ENCODE data around the gene FGGY.

The FGGY gene

GRCh38 chr1:59739111-59739510, 442.2 kb downstream of the FGGY start:
- ATAC-seq (ENCODE audit: insufficient read depth, low read depth): no peak
- Histone ChIP-seq H3K4me2 (ENCODE audit: insufficient read depth, low read length) (no peak overlapping the region), H3K27ac (ENCODE audit: low read length) (no peak overlapping the region)

GRCh38 chr1:59742526-59742925, 445.6 kb downstream of the FGGY start:
- TF ChIP-seq, protein P1, sequence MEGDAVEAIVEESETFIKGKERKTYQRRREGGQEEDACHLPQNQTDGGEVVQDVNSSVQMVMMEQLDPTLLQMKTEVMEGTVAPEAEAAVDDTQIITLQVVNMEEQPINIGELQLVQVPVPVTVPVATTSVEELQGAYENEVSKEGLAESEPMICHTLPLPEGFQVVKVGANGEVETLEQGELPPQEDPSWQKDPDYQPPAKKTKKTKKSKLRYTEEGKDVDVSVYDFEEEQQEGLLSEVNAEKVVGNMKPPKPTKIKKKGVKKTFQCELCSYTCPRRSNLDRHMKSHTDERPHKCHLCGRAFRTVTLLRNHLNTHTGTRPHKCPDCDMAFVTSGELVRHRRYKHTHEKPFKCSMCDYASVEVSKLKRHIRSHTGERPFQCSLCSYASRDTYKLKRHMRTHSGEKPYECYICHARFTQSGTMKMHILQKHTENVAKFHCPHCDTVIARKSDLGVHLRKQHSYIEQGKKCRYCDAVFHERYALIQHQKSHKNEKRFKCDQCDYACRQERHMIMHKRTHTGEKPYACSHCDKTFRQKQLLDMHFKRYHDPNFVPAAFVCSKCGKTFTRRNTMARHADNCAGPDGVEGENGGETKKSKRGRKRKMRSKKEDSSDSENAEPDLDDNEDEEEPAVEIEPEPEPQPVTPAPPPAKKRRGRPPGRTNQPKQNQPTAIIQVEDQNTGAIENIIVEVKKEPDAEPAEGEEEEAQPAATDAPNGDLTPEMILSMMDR (IDR thresholded peaks at IDR 0.05; ENCODE audit: borderline replicate concordance, extremely low read depth, low read length, poor library complexity, severe bottlenecking): no peak
- no peak for TF ChIP-seq EZH2 (IDR thresholded peaks at IDR 0.05; ENCODE audit: borderline replicate concordance, low read depth, low read length, severe bottlenecking)
- H3K9me3 ChIP-seq (ENCODE audit: insufficient read depth, low read length, severe bottlenecking): no peaks in the 10 kb centered on the region
- no peak overlapping the region for H3K27ac ChIP-seq (ENCODE audit: low read length)
- H3K27me3 ChIP-seq (ENCODE audit: insufficient read depth, low read length, poor library complexity): no peaks in the 10 kb centered on the region
- H2AFZ ChIP-seq (ENCODE audit: low read depth, low read length): no peak overlapping the region
- no peaks in the 10 kb centered on the region for H4K20me1 ChIP-seq (ENCODE audit: insufficient read depth, low read length)
- H3K36me3 ChIP-seq (ENCODE audit: insufficient read depth, low read length): no peaks in the 10 kb centered on the region
- no peak overlapping the region for H3K4me2 ChIP-seq (ENCODE audit: insufficient read depth, low read length)
- DNase-seq: no peak
- H3K4me1 ChIP-seq (ENCODE audit: insufficient read depth, low read length): no peaks in the 10 kb centered on the region
- no peak overlapping the region for H3K9ac ChIP-seq (ENCODE audit: low read depth, low read length)
- no peak for ATAC-seq (ENCODE audit: insufficient read depth, low read depth)
- H3K4me3 ChIP-seq (ENCODE audit: low read depth in 1 of 2, low read length in 2 of 2): no peak overlapping the region
- no peaks in the 10 kb centered on the region for H3K79me2 ChIP-seq (ENCODE audit: insufficient read depth, low read length)

More at GRCh38 chr1:59739111-59739510, 442.2 kb downstream of the FGGY start:
- peaks cover 9% of the 10 kb centered on the region; the same call in 1 of the 2 replicates for H3K36me3 ChIP-seq (ENCODE audit: insufficient read depth, low read length)
- no peak overlapping the region for H3K9ac ChIP-seq (ENCODE audit: low read depth, low read length)
- no peaks in the 10 kb centered on the region for H3K27me3 ChIP-seq (ENCODE audit: insufficient read depth, low read length, poor library complexity)
- DNase-seq: no peak
- no peak overlapping the region for H3K4me3 ChIP-seq (ENCODE audit: low read depth in 1 of 2, low read length in 2 of 2)
- H3K9me3 ChIP-seq (ENCODE audit: insufficient read depth, low read length, severe bottlenecking): peaks cover 13% of the 10 kb centered on the region
- H3K79me2 ChIP-seq (ENCODE audit: insufficient read depth, low read length): no peaks in the 10 kb centered on the region
- TF ChIP-seq, protein P1 (IDR thresholded peaks at IDR 0.05; ENCODE audit: borderline replicate concordance, extremely low read depth, low read length, poor library complexity, severe bottlenecking): no peak
- no peak for TF ChIP-seq EZH2 (IDR thresholded peaks at IDR 0.05; ENCODE audit: borderline replicate concordance, low read depth, low read length, severe bottlenecking)
- H3K4me1 ChIP-seq (ENCODE audit: insufficient read depth, low read length): no peaks in the 10 kb centered on the region
- no peak overlapping the region for H2AFZ ChIP-seq (ENCODE audit: low read depth, low read length)
- no peaks in the 10 kb centered on the region for H4K20me1 ChIP-seq (ENCODE audit: insufficient read depth, low read length)

- H3K27me3 ChIP-seq (ENCODE audit: insufficient read depth, low read length, poor library complexity): no peaks in the 10 kb centered on the region
- H3K9ac ChIP-seq (ENCODE audit: low read depth, low read length): no peak overlapping the region
- no peak for TF ChIP-seq EZH2 (IDR thresholded peaks at IDR 0.05; ENCODE audit: borderline replicate concordance, low read depth, low read length, severe bottlenecking)
- TF ChIP-seq, protein P1 (IDR thresholded peaks at IDR 0.05; ENCODE audit: borderline replicate concordance, extremely low read depth, low read length, poor library complexity, severe bottlenecking): no peak
- no peaks in the 10 kb centered on the region for H3K4me1 ChIP-seq (ENCODE audit: insufficient read depth, low read length)
- H2AFZ ChIP-seq (ENCODE audit: low read depth, low read length): no peak overlapping the region
- no peaks in the 10 kb centered on the region for H3K36me3 ChIP-seq (ENCODE audit: insufficient read depth, low read length)
- DNase-seq: no peak
- no peak overlapping the region for H3K27ac ChIP-seq (ENCODE audit: low read length)
- H3K4me3 ChIP-seq (ENCODE audit: low read depth in 1 of 2, low read length in 2 of 2): no peak overlapping the region
- no peaks in the 10 kb centered on the region for H3K79me2 ChIP-seq (ENCODE audit: insufficient read depth, low read length)
- H3K9me3 ChIP-seq (ENCODE audit: insufficient read depth, low read length, severe bottlenecking): no peaks in the 10 kb centered on the region
- no peak for ATAC-seq (ENCODE audit: insufficient read depth, low read depth)
- H4K20me1 ChIP-seq (ENCODE audit: insufficient read depth, low read length): no peaks in the 10 kb centered on the region
- H3K4me2 ChIP-seq (ENCODE audit: insufficient read depth, low read length): no peak overlapping the region
Observed at GRCh38 chr1:59743324-59744091, 446.6 kb downstream of the FGGY start.

Data from DND-41 (cell line).